Dedifferentiated amniotic fluid mesenchymal stem cell (primary cell): ENCODE results near the gene VTI1A.

ENCODE experiments used
- DNase-seq: peaks from one replicate; pipeline ENCODE4 v3.0.0-alpha.2; 2016; ENCODE audit errors: extremely low spot score

VTI1A gene

GRCh38 chr10:112546474-112546873, 99.5 kb downstream of the VTI1A start:
- no peak for DNase-seq

GRCh38 chr10:112548535-112549276, 101.7 kb downstream of the VTI1A start:
- no peak for DNase-seq

GRCh38 chr10:112552593-112553110, 105.6 kb downstream of the VTI1A start:
- DNase-seq = no peak

GRCh38 chr10:112553315-112553714, 106.3 kb downstream of the VTI1A start:
- DNase-seq = no peak

- DNase-seq = no peak
Measured at GRCh38 chr10:112554263-112554662, 107.2 kb downstream of the VTI1A start.

GRCh38 chr10:112557197-112557596, 110.2 kb downstream of the VTI1A start:
- no peak for DNase-seq

GRCh38 chr10:112558476-112559142, 111.6 kb downstream of the VTI1A start:
- no peak for DNase-seq

GRCh38 chr10:112559349-112559748, 112.3 kb downstream of the VTI1A start:
- DNase-seq = no peak

- DNase-seq = no peak
Measured at GRCh38 chr10:112562122-112562521, 115.1 kb downstream of the VTI1A start.

GRCh38 chr10:112562809-112563663, 116.0 kb downstream of the VTI1A start:
- no peak for DNase-seq

- DNase-seq = no peak
Measured at GRCh38 chr10:112564337-112564736, 117.3 kb downstream of the VTI1A start.

GRCh38 chr10:112565434-112566053, 118.5 kb downstream of the VTI1A start:
- peak; percentile 86 for DNase-seq

GRCh38 chr10:112570585-112570984, 123.6 kb downstream of the VTI1A start:
- no peak for DNase-seq

- DNase-seq = no peak
Measured at GRCh38 chr10:112579578-112579977, 132.6 kb downstream of the VTI1A start.

- no peak for DNase-seq
Measured at GRCh38 chr10:112580267-112580666, 133.3 kb downstream of the VTI1A start.

GRCh38 chr10:112581921-112582320, 134.9 kb downstream of the VTI1A start:
- DNase-seq = no peak

- DNase-seq = no peak
Measured at GRCh38 chr10:112583236-112583939, 136.4 kb downstream of the VTI1A start.

GRCh38 chr10:112584276-112584675, 137.3 kb downstream of the VTI1A start:
- no peak for DNase-seq

- peak; percentile 86 for DNase-seq
Measured at GRCh38 chr10:112585126-112585525, 138.1 kb downstream of the VTI1A start.

GRCh38 chr10:112585960-112586359, 138.9 kb downstream of the VTI1A start:
- peak; percentile 54 for DNase-seq

- no peak for DNase-seq
Measured at GRCh38 chr10:112587729-112588128, 140.7 kb downstream of the VTI1A start.
